GM19193 (cell line): ENCODE data around the gene KLHL25.

ENCODE experiments used
- POLR2A ChIP-seq: IDR thresholded peaks from 4 replicates; pipeline ENCODE4 v1.6.1; 2011; ENCODE audit not compliant: insufficient read depth, insufficient read length; ENCODE audit errors: extremely low read depth

Gene KLHL25

GRCh38 chr15:85759376-85759775 lies 35.3 kb downstream of the KLHL25 start:
- no peak for TF ChIP-seq POLR2A

GRCh38 chr15:85758655-85758978 lies 36.1 kb downstream of the KLHL25 start:
- TF ChIP-seq POLR2A = no peak

DNA sequence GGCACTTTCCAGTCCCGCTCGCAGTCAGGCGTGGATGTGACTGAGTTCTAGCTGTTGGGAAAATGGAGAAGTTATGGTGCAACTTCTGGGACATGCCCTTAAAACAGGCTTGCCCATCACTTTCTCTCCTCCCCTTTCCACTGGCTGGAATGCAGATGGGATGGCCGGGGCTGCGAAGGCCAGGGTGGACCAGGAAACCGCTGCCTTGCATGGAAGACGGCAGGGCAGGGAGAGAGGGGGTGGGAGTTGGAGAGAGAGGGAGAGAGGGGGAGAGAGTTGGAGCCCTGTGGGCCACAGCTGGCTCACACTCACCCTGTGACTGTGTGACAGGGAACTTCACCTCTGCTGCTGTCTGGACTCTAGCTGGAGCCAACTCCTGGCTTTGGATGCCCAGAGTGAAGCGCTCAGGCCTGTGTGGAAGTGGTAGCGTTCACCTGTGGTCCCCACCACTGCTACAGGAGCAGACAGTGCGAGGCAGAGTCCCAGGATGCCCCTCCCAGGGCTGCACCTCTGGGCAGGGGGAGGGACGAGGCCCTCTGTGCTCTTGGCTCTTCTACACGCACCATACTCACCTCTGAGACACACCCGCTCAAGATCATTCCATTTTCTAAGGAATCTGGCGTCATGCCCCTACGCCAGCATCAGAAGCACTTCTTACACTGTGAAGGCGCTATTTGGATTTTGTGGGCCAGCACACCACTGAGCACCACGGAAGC lies 36.6 kb downstream of the KLHL25 start:
- TF ChIP-seq POLR2A = no peak

- no peak for TF ChIP-seq POLR2A
Observed at GRCh38 chr15:85757073-85757938, 37.4 kb downstream of the KLHL25 start.

DNA sequence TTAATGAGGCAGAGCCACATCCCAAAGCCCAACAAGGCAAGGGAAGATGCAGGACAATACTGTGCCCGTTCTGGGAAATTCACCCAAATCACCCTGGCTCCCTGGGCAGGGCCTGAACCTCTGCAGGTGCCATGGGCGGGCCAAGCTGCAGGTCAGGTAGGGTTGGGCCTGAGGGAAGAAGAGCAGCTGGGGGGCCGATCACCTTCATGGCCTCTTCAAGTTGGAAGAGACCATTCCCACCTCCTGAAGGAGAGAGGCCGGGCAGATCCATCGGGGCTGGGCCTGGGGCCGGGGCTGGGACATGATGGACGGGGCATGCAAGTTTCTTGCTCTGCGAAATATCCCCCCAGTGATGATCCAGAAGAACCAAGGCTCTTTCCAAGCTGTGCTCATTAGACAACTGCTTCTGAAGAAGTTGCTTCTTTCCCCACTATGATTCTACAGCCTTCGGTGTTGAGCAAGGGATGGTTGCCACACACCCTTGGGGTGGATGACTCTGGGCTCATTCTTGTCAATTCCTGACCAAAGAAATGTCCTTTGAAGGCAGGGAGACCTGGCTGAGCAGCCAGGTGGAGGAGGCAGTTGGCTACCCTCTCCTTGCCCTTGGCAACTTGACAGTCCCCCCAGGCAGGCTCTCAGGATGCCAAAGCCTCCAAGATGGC lies 38.2 kb downstream of the KLHL25 start:
- TF ChIP-seq POLR2A = no peak

DNA sequence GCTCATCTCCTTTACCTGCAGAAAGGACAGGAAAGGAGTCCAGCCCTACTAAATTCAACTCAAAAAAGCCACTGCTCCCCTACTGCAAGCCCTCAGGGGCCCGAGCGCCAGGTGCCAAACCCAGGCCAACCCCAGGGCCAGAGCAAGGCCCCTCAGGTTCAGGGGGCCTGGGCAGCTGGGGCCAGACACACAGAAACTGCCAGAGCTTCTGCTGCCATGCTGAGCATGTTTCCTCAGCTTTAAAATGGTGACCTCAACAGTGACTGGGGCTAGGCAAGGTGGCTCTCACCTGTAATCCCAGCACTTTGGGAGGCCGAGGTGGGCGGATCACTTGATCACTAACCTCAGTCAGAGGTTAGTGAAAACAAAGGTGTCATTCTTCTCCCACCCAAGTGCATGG lies 38.8 kb downstream of the KLHL25 start:
- no peak for TF ChIP-seq POLR2A

DNA sequence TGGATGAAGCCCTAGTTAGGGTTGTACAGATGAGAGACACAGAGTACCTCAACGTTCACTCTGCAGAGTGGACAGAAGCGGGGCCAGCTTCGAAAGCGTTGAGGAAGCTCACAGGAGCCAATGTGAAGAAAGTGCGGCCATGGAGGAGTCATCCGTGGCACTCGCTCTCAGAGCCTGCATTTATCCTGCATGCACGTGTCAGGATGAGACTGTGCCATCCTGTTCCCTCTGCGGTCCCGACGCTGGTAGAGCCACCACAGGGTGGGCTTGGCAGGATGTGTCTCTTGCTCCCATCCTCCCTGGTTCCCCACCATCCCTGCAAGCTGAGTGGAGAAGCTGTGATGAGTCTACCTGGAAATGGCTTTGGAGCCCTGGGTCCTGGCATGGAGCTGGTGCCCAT lies 39.3 kb downstream of the KLHL25 start:
- TF ChIP-seq POLR2A = no peak

- TF ChIP-seq POLR2A = no peak
Observed at GRCh38 chr15:85754989-85755388, 39.7 kb downstream of the KLHL25 start.

DNA sequence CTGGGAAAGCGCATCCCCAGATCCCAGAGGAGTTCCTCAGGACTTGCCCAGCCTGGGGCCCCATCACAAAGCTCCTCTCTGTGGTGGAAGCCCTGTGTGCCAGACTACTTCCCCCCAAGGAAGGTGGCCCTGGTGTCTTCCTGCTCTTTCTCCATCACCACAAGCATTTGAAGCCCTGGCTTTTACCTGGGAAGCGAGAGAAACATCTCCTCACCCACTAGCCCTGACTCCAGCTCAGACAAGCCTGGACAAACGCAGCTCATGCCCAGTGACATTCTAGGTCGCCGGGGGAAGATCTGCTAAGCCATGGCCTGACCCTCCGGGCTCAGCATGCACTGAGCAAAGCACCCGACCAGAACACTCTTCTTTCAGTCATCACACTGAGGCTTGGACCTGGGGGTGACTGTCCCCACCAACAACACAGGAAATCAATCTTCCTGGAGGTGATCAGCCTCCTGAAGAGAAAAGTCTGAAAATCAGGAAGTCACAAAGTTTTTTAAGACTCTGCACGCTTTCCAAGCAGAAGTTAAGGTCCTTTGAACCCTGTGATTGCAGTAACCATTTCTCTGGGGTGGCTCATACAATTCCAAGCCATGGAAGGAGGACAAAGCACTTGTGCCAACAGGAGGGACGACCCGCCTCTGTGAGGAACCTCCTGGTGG lies 40.8 kb downstream of the KLHL25 start:
- no peak for TF ChIP-seq POLR2A

- no peak for TF ChIP-seq POLR2A
Observed at GRCh38 chr15:85753261-85753660, 41.5 kb downstream of the KLHL25 start.

GRCh38 chr15:85752491-85752961 lies 42.2 kb downstream of the KLHL25 start:
- TF ChIP-seq POLR2A = no peak

DNA sequence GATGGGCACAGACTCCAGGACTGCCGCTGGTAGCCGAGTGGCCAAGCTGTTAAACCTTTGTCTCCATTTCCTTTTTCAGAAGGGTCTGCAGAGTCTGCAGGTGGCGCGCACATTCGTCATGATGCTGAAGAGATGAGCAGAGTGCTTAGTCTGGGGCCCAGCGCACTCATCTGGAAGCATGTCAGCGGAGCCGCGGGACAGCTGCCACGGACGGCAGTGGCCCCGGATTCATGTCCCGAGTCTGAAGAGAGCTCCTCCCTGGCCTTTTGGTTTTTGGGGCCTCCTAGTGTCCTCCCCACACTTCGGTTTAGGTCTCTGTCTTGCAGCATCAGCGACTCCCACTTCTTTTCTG lies 42.6 kb downstream of the KLHL25 start:
- no peak for TF ChIP-seq POLR2A

DNA sequence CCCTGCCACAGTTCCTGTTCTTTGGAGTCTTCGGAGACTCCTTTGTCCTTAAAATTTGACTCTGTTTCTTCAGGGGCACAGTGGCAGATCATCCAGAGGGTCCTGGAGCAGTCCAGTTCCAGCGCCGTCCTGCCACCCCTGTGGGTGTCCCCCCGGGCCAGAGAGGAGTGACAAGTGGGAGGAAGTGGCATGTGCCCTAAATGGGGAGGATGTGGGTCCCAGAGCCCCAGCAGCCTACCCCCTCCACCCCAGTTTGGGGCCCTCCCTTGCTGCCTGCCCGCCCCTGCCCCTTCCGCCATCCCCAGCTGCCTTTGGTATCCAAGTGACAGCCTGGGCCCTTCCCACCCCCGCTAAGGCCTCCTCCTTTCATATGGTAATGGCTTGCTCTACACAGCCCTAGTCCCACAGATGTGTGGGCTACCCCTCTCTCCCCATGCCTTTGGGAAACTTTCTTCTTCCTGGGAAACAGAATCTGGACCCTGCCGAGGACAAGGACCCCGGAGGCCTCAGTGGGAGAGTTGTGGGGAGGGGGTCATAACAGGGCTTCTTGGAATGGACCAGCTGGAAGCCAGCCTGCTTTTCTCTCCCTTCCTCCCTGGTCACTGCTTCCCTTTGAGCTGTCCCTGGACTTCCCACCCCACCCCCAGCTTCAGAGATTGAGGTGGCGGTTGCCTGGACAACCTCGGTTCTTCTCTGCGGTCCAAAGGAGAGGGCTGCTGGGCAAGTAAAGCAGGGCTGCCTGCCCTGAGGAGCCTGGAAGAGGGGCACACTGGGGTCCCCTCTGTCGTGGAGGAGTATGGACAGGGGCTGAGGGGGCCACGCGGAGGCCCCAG lies 43.2 kb downstream of the KLHL25 start:
- TF ChIP-seq POLR2A = no peak

- peak; percentile 19 for TF ChIP-seq POLR2A
Observed at GRCh38 chr15:85750319-85751290, 44.1 kb downstream of the KLHL25 start.
